Lung (tissue), 12 donors: ENCODE results near the gene ZKSCAN1. TPM values are rescaled to one million over a fixed set of nuclear protein-coding genes. Genes with fewer than 3 reads are reported as not detected.

Experiments
- ATAC-seq: fragments of 200-7000 bp; cut with Tn5 transposase; one replicate; pipeline ENCODE4 v1.9.1; 2020; ENCODE audit warnings: moderate number of reproducible peaks; ENCODE audit not compliant: insufficient read depth, low FRiP score
- DNase-seq, 3 donors: peaks; one replicate each; pipeline ENCODE4 v3.0.0-alpha.2; 2013 to 2017
- H3K27ac ChIP-seq, 2 donors: one replicate each; pipeline ENCODE4 v1.5.1; 2013; ENCODE audit warnings: mild to moderate bottlenecking in 2 of 2, moderate library complexity in 2 of 2, control low read depth in 1 of 2, inconsistent platforms in 1 of 2, low read depth in 1 of 2, low read length in 1 of 2
- H3K27me3 ChIP-seq, 3 donors: one replicate each; pipeline ENCODE4 v1.5.1; 2013; ENCODE audit warnings: low read length in 2 of 3; ENCODE audit not compliant: control insufficient read depth in 3 of 3, insufficient read depth in 3 of 3
- H3K36me3 ChIP-seq, 4 donors: one replicate each; pipeline ENCODE4 v1.5.1; 2013; ENCODE audit warnings: low read length in 4 of 4, mild to moderate bottlenecking in 1 of 4, moderate library complexity in 1 of 4; ENCODE audit not compliant: control insufficient read depth in 4 of 4, insufficient read depth in 4 of 4
- H3K4me1 ChIP-seq, 5 donors: one replicate each; pipeline ENCODE4 v1.5.1; 2013; ENCODE audit warnings: low read length in 5 of 5, mild to moderate bottlenecking in 2 of 5, moderate library complexity in 1 of 5; ENCODE audit not compliant: control insufficient read depth in 5 of 5, insufficient read depth in 5 of 5
- H3K4me3 ChIP-seq: one replicate; pipeline ENCODE4 v1.5.1; 2013; ENCODE audit warnings: mild to moderate bottlenecking, control low read depth, moderate library complexity
- H3K9ac ChIP-seq, 2 donors: one replicate each; pipeline ENCODE4 v1.5.1; 2013; ENCODE audit warnings: low read length in 2 of 2, control low read depth in 1 of 2; ENCODE audit not compliant: insufficient read depth in 1 of 2
- H3K9me3 ChIP-seq, 4 donors: one replicate each; pipeline ENCODE4 v1.5.1; 2013; ENCODE audit warnings: low read length in 3 of 4, mild to moderate bottlenecking in 1 of 4, moderate library complexity in 1 of 4; ENCODE audit not compliant: control insufficient read depth in 4 of 4, insufficient read depth in 3 of 4
- WGBS, 2 donors: extraction: QIAGEN DNeasy Blood & Tissue Kit; methylation state at CpG; one replicate each; pipeline ENCODE4 v1.1.7; 2013; 5-methylcytosine and 5-hydroxymethylcytosine counted together
- polyA plus RNA-seq, 2 donors: library from polyadenylated mRNA; stranded (reverse); fragments of 200-250 nt; gene quantifications; one replicate each; pipeline ENCODE4 v1.2.1, GENCODE V29; 2013
- total RNA-seq, 2 donors: library from RNA; depleted of rRNA in 1 of 2; stranded (reverse); fragments of >200 nt in 1 of 2; gene quantifications; one replicate each; pipeline ENCODE4 v1.2.1, GENCODE V29; 2014 to 2021
- TF ChIP-seq, protein P1 (sequence below): IDR thresholded peaks from 2 replicates; pipeline ENCODE4 v1.5.1; 2012; ENCODE audit warnings: mild to moderate bottlenecking; ENCODE audit errors: control extremely low read depth, extremely low read depth
- donor health status: control.
- donor health status: control.
- donor health status: Bipolar disorder and iron deficiency.
- donor health status: healthy.
- donor health status: DM: yes; HTN: yes; CAD: no.

ZKSCAN1 gene
- total and polyA plus RNA-seq, 4 donors: 8.2 to 54.0 (median 29.6) TPM

DNA sequence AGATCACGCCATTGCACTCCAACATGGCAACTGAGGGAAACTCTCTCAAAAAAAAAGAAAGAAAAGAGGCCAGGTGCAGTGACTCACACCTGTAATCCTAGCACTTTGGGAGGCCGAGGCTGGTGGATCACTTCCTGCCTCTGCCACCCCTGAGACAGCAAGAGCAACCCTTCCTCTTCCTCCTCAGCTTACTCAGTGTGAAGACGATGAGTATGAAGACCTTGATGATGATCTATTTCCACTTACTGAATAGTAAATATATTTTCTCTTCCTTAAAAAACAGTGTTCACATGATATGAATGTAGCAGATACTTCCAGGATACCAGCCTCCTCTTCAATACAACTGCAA, 2.1 kb upstream of the ZKSCAN1 start:
- Histone ChIP-seq H3K36me3 (peaks cover 0 to 5% (median 0%) of the 10 kb centered on the region in 4 donors), H3K9me3 (no peaks in the 10 kb centered on the region), H3K27ac (no peak overlapping the region), H3K9ac (no peak overlapping the region), H3K4me1 (peaks cover 4 to 20% (median 9%) of the 10 kb centered on the region in 5 donors), H3K4me3 (no peak overlapping the region), H3K27me3 (no peaks in the 10 kb centered on the region)
- DNase-seq: no peak
- 52 to 65% methylated on average over 3 of the region's 3 CpGs for WGBS, 2 donors
- TF ChIP-seq, protein P1, sequence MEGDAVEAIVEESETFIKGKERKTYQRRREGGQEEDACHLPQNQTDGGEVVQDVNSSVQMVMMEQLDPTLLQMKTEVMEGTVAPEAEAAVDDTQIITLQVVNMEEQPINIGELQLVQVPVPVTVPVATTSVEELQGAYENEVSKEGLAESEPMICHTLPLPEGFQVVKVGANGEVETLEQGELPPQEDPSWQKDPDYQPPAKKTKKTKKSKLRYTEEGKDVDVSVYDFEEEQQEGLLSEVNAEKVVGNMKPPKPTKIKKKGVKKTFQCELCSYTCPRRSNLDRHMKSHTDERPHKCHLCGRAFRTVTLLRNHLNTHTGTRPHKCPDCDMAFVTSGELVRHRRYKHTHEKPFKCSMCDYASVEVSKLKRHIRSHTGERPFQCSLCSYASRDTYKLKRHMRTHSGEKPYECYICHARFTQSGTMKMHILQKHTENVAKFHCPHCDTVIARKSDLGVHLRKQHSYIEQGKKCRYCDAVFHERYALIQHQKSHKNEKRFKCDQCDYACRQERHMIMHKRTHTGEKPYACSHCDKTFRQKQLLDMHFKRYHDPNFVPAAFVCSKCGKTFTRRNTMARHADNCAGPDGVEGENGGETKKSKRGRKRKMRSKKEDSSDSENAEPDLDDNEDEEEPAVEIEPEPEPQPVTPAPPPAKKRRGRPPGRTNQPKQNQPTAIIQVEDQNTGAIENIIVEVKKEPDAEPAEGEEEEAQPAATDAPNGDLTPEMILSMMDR: no peak
- no peak for ATAC-seq

DNA sequence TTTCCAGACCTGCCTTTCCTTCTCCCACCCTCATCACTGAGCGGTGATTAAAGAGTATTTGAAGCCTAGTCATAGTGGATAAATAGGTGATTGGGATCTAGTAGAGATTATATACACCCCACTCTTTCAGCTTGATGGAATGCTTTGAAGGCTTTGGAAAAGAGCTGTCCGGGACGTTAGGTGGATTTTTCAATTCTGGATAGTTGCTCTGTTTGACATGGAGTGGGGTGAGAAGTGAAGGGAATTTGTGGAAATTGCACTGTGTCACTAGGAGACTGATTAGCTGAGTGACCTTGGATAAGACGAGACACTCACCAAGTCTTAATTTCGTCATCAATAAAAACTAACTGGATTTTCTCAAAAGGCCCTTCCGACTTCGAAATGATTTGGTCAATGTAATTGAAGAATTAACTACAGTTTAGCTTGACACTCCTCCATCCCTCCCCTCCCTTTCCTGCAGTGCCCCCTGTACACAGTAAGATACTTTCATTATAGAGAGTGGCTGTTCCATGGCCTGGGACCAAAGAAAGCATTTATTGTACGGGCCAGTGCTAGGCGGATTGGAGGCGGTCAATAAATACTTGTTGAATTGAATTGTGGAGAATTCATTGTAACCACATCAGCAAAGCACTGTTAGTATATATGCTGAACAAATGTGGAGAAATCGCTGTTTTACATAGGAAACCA, 962 bp downstream of the ZKSCAN1 start:
- DNase-seq: peak; percentile 23 to 62 (median 47)
- Histone ChIP-seq H3K4me1 (peaks cover 6 to 20% (median 11%) of the 10 kb centered on the region in 5 donors), H3K27ac (peak overlapping the region; percentile 89 to 97), H3K27me3 (no peaks in the 10 kb centered on the region), H3K4me3 (peak overlapping the region; percentile 92), H3K9ac (peak overlapping the region; percentile 92 to 95), H3K36me3 (peaks cover 0 to 7% (median 4%) of the 10 kb centered on the region in 4 donors), H3K9me3 (no peaks in the 10 kb centered on the region)
- 22 to 30% methylated on average over 11 of the region's 11 CpGs for WGBS, 2 donors
- no peak for ATAC-seq
- TF ChIP-seq, protein P1: no peak

DNA sequence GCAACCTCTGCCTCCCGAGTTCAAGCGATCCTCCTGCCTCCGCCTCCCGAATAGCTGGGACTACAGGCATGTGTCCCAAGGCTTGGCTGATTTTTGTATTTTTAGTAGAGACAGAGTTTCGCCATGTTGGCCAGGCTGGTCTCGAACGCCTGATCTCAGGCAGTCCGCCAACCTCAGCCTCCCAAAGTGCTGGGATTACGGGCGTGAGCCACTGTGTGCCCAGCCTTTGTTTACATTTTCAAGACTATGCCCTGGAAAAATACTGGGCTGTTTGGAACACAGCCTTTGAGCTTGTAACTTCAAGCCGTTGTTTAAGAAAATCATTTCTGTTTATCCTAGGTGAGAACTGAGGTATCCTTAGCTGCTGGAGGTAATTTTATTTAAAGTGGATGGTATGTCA, 1.9 kb downstream of the ZKSCAN1 start:
- peaks cover 6 to 20% (median 8%) of the 10 kb centered on the region in 5 donors for H3K4me1 ChIP-seq
- H3K9ac ChIP-seq: peak overlapping the region in 1 of 2 donors; percentile 23
- H3K4me3 ChIP-seq: no peak overlapping the region
- TF ChIP-seq, protein P1: no peak
- H3K27me3 ChIP-seq: no peaks in the 10 kb centered on the region
- H3K9me3 ChIP-seq: no peaks in the 10 kb centered on the region
- 62 to 79% methylated on average over 11 of the region's 11 CpGs for WGBS, 2 donors
- peaks cover 2 to 7% (median 4%) of the 10 kb centered on the region in 4 donors for H3K36me3 ChIP-seq
- ATAC-seq (no peak), DNase-seq (no peak)
- no peak overlapping the region for H3K27ac ChIP-seq

DNA sequence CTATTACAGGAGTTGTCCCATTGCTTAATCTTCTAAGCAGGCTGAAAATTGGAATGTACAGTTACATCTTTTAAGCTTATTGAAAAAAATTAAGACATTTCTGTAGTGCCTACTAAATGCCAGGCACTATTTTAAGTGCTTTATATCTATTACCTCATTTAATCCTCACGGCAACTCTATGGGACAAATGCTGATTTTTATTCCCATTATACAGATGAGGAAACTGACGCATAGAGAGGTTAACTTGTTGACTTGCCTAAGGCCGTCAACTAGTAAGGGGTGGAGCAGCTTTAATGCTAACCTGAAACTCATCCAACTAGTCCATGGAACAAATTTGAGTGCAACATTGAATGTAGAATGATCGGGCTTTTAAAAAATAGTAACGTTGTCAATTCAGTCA, 2.5 kb downstream of the ZKSCAN1 start:
- Histone ChIP-seq H3K9ac (peak overlapping the region in 1 of 2 donors; percentile 23), H3K27ac (no peak overlapping the region)

More for the DNA sequence above, 2.5 kb downstream of the ZKSCAN1 start:
- ATAC-seq (no peak), DNase-seq (no peak)
- H3K9me3 ChIP-seq: no peaks in the 10 kb centered on the region
- TF ChIP-seq, protein P1: no peak
- WGBS, 2 donors: 85 to 90% methylated on average over 5 of the region's 5 CpGs
- H3K4me3 ChIP-seq: no peak overlapping the region
- H3K4me1 ChIP-seq: peaks cover 6 to 20% (median 11%) of the 10 kb centered on the region in 5 donors
- no peaks in the 10 kb centered on the region for H3K27me3 ChIP-seq
- H3K36me3 ChIP-seq: peaks cover 2 to 10% (median 4%) of the 10 kb centered on the region in 4 donors
